Midbrain (tissue), 1 donor: ENCODE results near the gene PLEKHG3.
A peak's percentile ranks its signal among the peaks of the same experiment; 100 is the strongest.
"Not testable (repeated sequence)": the region's sequence is repeated elsewhere in the genome, so short reads cannot be mapped to it uniquely, and the experiment has no call there.

Source experiments
- DNase-seq: peaks from one replicate; lab custom pipeline; 2025; lab: John Stamatoyannopoulos, UW

Gene PLEKHG3

DNA sequence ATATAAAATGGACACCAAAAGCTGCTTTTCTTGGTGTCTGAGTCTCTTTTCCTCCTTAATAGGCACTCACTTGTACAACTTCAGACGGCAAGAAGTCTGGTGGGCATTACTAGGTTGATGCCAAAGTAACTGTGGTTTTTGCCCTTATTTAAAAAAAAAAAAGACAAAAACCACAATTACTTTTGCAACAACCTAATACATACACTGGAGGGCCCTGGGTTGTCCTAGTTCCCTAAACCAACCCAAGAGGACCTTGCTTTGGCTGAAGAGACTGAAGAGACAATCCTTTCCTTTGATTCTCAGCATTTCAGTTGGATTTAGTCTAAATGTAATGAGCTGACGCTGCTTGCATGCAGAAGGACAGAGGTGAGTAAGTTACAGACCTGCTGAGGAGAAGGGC, 16.2 kb upstream of the PLEKHG3 start:
- no peak for DNase-seq

GRCh38 chr14:64688811-64689281, 15.4 kb upstream of the PLEKHG3 start:
- no peak for DNase-seq

GRCh38 chr14:64689289-64689688, 14.9 kb upstream of the PLEKHG3 start:
- no peak for DNase-seq

DNA sequence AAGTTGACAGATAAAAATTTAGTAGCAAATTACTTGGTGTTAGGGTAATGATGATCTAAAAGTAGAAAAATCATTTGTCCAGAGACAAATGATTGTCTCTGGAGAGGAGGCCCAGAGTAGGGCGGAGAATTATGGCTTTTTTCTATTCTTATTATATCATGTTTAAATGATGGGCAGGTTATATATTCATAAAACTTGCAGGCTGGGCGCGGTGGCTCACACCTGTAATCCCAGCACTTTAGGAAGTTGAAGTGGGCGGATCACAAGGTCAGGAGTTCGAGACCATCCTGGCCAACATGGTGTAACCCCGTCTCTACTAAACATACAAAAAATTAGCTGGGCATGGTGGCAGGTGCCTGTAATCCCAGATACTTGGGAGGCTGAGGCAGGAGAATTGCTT, 13.6 kb upstream of the PLEKHG3 start:
- not testable (repeated sequence) for DNase-seq

DNA sequence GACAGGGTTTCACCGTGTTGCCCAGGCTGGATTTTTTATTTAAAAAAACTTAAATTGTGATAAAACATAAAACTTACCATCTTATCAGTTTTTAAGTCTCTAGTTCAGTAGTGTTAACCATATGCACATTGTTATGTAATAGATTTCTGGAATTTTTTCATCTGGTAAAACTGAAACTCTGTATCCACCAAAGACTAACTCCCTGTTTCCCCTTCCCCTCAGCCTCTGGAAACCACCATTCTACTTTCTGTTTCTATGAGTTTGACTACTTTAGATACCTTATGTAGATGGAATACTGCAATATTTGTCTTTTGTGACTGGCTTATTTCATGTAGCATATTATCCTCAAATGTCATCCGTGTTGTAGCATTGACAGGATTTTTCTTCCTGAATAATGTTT, 12.8 kb upstream of the PLEKHG3 start:
- DNase-seq = no peak

- DNase-seq = no peak
These were observed 11.8 kb upstream of the PLEKHG3 start for GRCh38 chr14:64692189-64692985.

- DNase-seq = peak; percentile 26
These were observed 11.0 kb upstream of the PLEKHG3 start for GRCh38 chr14:64692986-64693809.

- DNase-seq = no peak
These were observed 10.4 kb upstream of the PLEKHG3 start for GRCh38 chr14:64693810-64694165.

DNA sequence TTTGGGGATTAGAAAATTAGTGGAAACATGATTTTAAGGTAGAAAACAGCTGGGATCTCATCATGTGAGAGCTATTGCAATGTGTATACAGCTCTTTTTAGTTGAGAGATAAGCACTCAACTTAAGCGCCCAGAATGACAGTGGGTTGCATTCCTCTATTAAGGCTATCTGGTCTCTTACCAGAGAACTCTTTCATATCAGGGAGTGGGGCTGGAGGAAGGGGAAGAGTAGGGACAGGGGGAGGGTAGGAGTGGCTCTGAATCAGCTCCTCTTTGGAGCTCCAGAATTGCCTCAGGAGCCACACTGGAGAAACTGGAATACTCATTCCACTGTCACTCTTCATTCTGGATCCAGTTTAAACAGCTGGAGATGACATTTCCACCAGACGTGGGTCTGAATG, 9.2 kb upstream of the PLEKHG3 start:
- no peak for DNase-seq

DNA sequence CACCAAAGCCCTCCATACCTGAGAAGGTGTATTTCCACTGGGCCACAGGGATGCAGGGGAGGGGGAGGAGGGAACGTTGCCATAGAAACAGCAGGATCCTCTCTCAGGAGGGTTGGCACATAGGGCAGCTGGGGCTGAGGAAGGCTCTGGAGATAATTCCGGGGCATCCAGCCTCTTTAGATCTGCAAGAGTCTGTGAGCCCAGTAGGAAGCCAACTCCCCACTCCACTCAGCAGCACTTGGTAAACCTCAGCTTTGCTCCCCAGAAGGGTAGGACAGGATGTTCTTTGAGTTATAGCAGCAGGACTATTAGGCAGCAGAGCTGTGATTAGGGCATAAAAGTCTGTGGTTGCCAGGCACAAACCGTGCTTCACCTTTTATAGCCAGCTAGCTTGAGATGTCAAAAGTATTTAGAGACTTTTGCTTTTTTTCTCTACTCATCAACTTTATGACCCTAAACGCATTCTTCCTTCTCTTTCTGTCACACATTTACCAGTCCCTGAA, 7.8 kb upstream of the PLEKHG3 start:
- peak; percentile 17 for DNase-seq

DNA sequence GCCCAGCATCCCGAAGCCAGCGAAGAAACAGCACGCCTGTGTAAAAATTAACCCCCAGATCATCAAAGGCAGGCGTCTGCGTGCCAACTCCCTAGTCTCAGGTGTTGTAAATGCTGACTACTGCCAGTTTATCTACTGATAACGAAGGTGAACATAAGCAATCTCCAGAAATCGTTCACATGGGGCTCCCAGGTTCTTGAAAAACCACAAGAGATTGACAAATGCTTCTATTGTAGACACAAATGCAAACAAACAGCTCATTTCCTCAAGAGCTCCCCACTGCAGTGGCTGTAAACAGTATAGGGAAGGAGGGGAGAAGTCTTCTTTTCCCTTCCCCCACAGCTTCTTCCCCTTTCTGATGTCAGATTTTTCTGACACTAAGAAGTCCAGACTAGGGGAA, 5.3 kb upstream of the PLEKHG3 start:
- peak; percentile 51 for DNase-seq

- no peak for DNase-seq
These were observed 3.9 kb upstream of the PLEKHG3 start for GRCh38 chr14:64700290-64700689.

- DNase-seq = no peak
These were observed 3.3 kb upstream of the PLEKHG3 start for GRCh38 chr14:64700894-64701293.

- DNase-seq = peak; percentile 46
These were observed 2.6 kb upstream of the PLEKHG3 start for GRCh38 chr14:64701660-64702059.

GRCh38 chr14:64702493-64703394, 1.5 kb upstream of the PLEKHG3 start:
- DNase-seq = no peak

- DNase-seq = no peak
These were observed 655 bp upstream of the PLEKHG3 start for GRCh38 chr14:64703395-64704142.

DNA sequence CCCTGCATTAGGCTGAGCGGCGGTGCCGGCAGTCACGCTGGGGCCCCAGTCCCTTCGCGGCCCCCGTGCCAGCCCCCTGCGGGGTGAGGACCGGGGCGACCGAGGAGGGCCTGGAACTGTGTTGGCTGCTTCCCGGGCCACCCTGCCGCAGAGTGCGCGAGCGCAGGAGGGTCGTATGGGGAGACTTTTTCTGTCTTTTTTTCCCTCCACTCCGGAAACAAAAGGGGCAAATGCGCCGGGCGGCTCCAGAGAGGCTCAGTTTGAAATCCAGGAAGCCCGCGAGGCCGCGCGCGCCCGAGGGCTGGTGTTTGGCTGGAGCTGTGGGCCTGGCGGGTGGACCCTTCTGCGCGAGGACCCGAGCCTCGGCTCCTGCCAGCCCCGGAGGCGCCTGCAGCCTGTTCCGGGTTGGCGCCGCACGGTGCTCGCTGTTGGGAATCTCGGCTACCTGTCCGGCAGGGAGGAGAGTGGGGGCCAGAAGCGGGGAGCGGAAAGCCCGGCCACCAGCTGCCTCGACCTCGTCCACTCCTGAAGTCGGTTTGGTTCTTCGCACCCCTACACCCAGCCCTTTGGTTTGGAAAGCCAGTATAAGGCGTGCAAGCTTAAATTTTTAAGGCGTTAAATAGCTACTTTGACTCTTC, 638 bp downstream of the PLEKHG3 start:
- peak; percentile 52 for DNase-seq

DNA sequence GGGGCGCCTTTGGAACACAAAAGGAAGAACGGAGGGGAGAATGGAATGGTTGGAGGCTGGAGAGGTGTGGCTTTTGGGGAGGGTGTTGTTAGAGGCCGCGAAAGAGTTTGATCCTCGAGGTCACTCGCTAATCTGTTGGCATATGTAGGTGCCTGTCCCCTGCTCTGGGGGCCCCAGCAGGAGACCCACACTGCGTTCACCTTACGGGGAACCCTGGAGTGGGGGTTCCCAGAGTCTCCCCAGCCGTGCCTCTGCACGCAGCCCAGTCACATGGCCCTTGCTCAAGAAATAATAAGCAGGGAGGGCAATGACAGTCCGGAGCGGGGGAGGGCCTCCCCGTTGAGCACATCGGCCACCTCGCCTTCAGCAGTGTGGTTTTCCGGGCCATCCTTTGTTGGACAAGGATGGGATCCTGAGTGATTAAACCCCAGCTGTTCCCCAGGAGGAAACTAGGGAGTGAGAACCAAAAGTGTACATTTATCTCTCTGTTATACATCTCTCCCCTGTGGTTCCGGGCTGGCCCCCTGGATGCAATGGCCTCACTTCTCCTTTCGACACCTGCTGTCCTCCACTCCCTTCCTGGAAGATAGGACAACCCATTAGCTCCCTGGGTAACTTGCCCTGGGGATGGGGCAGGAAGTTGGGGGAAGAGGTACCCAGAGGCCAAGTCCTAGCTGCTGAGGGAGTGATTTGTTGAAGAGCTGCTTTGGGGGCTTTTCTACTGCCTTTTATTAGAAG, 1.3 kb downstream of the PLEKHG3 start:
- DNase-seq = peak; percentile 54

DNA sequence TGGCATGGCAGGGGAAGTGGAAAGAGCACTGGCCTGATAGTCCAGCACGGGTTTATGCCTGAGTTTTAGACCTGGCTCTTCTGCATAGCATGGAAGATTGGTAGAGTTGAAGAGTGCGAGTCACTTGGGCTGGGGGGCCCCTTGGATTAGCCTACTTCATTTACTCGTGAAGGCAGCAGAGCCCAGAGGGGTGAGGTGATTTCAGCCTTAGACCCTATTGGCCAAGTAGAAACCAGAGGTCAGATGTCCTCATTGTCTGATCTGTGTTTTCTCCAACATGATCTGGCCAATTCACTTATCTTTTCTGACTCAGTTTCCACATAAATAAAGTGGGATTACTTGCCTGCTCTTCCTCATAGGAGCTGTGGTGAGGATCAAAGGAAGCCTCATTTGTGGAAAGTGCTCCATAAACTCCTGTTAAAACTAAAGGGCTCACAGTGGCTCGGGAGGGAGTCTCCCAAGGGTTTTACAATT, 1.9 kb downstream of the PLEKHG3 start:
- peak; percentile 48 for DNase-seq
